ENCODE data around the gene NR2E1.
A peak's percentile ranks its signal among the peaks of the same experiment; 100 is the strongest.

The NR2E1 gene

DNA sequence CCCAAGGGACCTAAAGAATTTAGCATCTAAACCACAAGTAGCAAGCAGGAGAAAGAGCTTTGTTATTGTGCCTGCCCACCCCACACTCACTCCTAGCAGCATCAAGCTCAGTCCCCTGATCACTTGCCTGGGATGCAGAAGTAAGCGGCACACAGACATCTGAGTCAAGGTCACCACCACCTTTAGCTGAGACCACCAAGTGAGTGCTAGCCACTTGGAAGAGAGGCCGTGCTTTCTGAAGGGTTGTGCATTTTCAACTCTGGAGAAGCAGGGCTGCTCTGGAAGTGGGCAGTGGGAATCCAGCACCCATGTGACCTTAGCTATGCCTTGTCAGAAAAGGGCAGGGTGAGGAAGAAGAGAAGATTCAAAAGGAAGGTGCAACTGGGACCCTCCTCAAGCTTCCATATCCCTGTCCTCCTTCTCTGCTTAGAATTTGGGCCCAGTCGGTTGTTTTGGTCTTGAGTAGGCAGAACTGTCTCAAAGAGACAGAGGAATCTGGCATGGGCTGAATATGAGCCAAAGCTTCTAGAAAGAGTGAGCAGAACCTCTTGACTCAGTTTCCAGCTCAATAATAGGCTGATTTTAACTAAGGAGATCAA is 6.2 kb downstream of the NR2E1 start:
- DNase-seq: no peak

DNA sequence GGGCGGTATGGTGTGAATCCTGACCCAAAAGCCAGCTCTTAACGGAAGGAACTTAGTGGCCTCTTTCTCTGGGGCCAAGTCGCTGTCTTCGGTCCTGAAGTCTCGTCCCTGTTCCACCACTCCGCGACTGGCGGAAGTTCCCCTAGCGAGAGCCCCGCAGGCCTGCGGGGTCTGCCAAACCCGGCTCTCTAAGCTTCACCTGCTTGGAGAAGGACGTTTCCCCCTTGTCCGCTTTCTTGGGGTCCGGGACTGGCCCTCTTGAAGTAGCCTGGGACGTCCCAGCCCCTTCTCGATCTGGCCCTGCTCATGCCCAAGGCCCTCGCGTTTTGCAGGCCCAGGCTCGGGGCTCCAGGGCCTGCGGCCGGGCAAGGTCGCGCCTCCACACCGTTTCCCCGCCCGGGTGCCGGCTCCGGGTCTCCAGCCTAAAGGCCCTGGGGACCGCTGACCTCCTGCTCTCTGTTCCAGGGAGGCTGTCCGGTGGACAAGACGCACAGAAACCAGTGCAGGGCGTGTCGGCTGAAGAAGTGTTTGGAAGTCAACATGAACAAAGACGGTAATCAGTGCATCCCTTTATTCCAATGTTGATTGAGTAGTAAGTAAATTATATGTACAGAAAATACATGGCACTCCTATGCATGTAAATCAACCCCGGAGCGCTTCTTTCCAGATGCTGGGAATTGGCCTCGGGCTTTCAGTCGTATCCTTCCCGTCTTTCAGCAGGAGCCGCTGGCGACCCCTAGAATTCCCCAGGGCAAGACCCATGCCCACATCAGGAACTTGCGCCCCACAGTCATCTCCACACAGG is 8.8 kb downstream of the NR2E1 start:
- no peak for DNase-seq

DNA sequence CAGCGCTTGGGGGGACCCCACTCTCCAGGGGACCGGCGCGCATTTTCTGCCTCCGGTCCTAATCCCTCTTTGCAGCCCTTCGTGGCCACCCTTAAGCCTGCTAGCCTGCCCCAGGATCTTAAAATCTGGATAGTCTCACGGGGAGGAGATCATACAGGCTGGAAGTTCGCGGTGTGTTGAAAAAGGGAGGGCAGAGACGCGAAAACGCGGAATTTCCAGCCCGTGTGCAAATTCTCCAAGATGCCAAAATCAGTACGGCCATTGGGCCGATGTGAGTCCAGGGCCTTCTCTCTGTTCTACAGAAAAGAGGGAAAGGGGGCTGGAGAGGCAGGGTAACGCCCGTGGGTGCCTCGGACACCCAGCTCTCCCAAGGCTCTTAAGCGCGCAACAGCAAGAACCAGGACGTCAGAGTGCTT is 9.4 kb downstream of the NR2E1 start:
- DNase-seq: no peak

DNA sequence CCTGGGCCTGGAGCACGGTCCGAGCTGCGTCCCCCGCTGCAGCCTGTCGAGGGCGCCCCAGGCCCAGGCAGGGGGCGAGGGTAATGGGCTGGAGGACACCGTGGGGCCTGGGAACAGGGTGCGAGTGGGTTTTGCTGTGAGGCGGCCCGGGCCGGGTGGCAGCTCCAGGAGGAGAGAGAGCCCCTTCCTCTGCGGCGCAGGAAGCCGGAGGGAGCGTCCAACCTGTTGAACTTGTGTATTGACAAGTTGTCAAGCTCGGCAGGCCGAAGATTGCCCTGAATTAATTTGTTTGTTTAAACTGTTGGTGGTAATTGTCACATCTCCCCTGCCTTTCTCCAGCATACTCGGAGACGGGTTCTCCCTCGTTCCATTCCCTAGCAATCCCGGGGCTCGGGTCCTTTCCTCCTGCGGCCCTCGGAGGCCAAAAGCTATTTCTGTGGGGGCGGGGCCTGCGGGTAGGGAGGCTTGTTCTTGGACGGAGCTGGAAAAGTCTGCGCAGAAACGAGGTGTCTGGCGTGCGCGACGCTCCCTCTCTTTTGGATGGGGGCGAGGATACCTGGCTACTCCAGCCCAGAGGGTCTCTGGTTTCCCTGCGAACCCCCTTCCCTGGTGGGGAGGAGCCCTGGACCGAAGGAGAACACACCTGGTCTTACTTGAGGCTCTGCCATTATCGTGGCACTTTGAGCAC is 9.9 kb downstream of the NR2E1 start:
- peak; percentile 60 for DNase-seq

DNA sequence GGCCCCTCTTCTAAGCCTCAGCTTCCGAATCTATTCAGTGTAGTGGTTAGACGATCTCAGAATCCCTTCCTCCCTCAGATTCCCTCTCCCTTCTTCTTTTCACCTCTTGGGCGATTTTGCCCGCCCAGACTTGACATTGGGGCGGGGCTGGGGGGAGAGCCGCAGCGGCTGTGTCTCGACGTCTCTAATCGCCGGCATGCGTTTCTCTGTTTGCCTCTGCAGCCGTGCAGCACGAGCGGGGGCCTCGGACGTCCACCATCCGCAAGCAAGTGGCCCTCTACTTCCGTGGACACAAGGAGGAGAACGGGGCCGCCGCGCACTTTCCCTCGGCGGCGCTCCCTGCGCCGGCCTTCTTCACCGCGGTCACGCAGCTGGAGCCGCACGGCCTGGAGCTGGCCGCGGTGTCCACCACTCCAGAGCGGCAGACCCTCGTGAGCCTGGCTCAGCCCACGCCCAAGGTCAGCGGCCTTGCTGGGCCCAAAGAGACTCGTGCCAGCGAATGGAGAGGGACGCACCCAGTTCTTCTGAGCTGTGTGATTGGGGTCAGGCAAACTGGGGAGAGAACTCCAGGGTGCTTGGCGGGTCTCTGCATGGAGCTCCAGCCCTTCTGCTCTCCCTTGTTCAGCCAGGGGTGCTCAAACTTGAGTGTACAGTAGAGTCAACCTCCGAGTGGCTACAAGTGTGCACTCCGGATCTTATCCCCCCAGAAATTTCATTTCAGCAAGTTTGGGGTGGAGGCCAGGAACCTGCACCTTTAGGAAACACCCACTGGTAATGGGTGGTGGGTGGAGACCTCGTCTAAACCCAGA is 10.7 kb downstream of the NR2E1 start:
- peak; percentile 32 for DNase-seq

DNA sequence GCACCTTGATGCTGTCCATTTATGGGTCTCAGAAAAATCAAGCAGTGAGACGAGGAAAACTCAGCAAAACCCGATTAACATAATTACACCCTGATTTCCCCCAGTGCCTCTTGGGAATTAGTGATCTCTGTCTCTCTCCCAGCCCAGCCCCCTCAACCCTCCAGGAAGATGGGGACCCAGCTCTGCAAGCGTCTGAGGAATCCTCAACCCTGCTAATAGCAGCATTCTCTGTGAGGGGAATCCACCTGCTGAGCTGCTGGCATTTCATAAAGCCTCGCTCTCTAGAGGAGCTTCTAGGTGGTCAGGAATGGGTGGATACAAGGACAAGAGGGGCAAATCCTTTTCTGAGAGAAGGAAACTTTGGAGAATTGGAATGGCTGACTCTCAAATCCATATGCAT is 13.9 kb downstream of the NR2E1 start:
- peak; percentile 54 for DNase-seq

DNA sequence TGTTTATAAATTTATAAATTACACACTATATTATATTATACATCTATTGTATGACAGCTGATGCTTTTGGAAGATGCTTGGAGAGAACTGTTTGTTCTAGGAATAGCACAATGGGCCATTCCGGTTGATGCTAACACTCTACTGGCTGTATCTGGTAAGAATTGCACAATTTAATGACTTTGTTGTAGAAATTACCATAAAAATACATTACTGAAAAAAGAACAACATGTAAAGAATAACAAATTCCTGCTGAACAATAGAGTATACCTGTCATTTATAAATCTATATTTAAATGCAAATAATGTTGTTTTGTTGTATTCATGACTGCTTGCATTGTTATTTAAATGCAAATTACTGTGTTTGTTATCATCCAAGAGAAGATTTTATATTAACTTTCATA is 14.4 kb downstream of the NR2E1 start:
- DNase-seq: no peak

DNA sequence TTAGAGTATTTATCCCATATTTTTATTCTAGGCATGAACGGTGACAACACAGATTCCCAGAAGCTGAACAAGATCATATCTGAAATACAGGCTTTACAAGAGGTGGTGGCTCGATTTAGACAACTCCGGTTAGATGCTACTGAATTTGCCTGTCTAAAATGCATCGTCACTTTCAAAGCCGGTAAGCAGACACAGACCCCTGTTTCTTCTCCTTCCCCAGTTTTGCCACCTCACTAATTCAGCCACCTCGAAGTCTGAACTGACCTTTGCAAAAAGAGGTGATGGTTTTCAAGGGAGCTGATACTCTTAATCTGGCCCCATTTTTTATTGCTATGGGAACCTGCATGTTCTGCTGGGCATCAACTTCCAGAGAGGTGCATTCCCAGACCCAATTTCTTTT is 15.0 kb downstream of the NR2E1 start:
- DNase-seq: no peak

DNA sequence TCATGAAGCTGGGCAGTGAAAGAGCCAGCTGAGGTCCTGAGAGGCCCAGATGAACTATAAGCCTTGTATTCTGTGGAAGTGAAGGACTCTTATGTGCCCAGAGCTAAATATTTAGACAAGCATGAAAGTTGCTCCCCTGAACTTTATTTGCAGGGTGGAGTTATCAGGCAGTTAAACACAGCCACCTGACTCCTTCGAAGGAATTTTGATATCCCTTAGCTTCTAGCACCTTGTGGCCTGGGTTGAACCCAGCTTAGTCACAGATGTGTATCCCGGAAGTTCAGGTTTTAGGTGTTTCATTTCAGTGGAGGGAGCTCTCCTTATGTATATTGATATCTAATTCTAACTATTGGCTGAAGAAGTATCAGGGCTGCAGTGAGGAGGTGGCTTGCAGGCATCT is 20.4 kb downstream of the NR2E1 start:
- DNase-seq: no peak

DNA sequence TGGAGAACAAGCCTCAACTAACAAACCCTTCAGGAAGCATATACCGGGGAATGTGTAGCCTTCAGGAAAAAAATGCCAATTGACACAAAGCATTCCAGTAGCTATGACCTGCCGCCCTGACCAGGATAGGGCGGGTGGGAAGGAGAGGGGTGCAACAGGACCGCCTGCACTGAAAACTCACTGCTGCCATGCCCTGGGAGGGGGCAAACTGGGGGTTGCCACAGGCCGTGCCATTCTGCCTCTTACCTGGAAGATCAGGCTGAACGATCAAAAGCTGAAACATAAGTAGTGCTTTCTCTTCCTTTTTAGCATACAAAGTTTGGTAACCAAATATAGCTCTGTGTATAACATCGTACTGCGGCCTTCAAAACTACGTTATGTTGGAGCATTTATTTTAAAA is 21.7 kb downstream of the NR2E1 start:
- DNase-seq: no peak

DNA sequence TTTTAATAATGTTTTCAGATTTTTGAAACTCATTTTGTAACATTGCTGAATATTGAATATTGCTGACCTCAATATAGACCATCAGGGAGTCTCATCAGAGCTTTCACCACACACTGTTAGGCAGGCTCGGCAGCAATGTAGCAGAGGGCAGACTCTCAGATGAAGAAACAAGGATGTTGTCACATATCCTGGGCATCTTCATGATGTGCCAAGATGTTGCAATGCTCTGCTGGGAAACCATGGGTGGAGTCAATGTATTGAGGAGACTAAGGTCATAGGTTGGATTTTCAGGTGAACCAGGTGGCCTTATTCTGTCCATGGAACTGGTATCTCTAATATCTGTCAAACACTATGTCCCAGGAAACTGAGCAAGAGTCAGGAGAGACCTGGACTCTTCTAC is 27.3 kb downstream of the NR2E1 start:
- DNase-seq: no peak

DNA sequence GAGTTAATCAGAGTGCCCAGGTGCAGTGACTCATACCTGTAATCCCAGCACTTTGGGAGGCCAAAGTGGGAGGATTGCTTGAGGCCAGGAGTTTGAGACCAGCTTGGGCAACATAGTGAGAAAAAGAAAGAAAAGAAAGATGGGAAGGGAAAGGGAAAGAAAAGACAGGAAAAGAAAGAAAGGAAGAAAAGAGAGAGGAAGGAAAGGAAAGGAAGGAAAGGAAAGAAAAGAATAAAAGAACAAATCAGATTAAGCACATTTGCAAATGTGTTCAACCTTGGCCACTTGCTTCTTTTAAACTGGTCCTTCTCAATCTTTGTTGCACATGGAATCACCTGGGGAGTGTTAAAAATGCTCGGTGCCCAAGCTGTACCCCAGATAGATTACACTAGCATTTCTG is 28.0 kb downstream of the NR2E1 start:
- DNase-seq: no peak

DNA sequence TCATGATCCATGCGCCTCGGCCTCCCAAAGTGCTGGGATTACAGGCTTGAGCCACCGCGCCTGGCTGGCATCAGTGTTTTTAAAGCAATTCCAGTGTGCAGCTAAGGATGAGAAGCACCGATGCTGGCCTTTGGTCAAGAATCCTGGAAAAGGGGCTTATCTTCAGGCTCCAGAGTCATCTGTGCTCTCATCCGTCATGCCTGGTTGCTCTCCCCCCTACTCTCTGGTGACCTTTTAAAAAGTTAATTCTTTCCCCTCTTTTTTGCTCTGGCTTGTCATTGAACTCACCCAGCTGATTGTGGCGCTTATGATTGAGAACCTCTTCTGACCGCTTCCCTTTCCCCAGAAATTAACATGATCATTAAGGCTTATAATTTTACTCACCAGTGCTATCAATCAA is 28.7 kb downstream of the NR2E1 start:
- DNase-seq: peak; percentile 29

DNA sequence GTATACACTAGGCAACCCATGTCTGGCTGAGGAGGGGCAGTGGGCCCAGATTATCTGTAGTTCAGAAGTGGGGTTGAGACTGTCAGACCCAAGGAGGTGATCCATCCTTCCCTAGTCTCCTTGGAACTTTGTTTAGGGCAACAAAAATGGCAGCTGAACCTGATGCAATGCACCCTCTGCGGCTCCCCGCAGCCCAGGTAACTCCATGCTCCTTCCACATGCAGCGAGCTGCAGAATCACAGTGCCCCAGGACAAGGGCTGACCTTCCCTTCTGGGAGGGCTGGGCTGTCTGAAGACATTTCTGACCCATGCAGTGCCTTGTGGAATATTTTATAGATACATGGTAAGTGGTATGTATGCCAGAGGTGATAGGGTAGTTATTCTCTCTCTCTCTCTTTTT is 29.4 kb downstream of the NR2E1 start:
- no peak for DNase-seq

DNA sequence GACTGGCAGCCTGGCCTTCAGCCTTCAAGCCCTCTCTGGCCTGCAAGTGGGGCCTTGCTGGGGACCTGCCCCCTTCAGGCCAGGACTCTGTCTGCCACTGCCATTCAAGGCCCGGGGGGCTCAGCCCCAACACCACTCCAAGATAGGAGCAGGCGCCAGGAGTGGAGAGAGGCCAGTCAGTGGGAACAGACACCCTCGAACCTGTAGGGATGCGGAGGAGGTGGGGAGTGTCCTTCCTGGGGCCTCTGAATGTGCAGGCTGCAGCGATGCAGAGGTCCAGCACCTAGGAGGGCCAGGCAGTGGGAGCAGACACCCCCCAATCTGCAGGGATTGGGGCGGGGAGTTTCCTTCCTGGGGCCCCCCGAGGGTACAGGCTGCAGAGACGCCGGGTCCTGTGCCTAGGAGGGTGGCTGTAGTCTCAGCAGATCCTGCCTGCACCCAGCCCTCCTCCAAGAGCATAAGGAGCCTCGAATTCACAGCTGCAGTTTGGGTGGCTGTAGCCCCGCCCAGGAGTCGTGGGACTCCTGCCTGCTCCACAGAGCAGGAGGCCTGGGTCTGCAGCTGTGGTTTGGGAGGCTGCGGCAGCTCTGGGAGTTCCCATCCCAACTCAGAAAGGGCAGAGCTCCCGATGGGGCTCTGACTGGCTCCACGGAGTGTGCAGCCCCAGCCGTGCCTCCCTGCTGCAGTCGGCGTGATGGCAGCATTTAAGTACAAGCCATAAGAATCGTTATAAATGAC is 33.1 kb downstream of the NR2E1 start:
- DNase-seq: no peak

DNA sequence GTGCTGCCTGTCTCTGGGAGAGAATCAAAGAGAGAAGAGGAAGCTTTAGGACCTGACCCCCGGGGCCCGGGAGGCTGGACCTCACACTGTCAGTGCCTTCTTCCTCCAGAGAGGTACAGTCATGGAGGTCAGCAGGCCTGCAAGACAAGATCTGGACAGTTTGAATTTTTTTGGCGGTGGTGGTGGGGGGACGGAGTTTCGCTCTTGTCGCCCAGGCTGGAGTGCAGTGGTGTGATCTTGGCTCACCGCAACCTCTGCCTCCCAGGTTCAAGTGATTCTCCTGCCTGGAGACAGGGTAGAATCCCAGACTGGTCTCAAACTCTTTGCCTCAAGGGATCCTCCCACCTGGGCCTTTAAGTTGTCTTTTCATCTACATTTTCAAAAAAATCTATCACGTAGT is 34.4 kb downstream of the NR2E1 start:
- no peak for DNase-seq

DNA sequence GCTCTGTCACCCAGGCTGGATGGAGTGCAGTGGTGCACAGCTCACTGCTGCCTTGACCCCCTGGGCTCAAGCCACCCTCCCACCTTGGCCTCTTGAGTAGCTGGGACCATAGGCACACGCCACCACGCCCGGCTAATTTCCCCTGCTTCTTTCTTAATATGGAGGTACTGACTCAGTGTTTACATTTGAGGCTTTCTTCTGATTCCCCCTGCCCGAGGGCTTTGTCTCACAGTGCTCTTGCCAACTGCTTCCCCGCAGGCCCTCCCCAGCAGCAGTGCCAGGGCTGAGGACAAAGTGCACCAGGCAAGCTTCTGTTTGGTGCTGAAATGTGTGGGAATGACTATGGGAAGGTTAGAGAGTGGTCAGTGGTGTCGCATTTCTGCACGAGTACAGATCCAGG is 34.8 kb downstream of the NR2E1 start:
- no peak for DNase-seq

DNA sequence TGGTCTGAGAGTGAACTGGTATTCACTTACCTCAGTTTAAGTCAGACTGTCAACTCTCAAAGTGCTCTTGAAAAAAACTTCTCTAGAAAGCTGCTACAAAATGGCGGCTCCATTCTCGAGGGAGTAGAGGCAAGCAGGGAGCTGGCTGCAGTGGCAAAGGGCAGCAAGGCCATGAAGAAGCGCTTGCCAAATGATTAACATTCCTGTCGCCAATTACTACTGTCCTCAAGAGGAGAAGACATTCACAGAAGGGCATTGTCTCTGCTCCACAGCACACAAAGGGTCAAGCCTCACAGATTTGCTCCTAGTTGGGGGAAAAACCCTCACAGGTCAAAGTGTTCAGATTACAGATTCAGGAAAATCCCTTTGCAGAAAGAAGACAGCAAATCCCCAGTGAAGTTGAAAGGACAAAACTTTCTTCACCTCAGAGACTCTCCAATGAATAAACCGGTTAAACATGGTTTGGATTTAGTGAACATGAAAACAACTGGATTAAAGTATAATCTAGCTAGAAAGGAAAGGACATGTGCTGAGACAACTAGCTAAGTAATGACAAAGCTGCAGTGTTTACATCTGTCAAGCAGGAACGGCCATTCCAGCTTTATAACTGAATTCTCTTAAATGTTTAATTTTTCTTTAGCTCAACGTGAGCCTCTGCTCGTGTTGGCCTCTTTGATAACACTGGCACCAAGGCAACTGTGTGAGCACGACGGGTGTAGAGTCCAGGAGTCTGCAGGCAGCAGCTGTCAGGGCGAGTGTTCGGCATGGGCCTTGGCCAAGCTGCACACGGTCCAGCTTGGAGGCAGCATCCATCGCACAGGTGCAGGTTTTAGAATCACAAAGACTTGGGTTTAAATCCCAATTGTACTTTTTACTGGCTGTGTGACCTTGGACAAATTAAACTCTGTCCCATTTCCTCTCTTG is 37.6 kb downstream of the NR2E1 start:
- DNase-seq: peak; percentile 36

DNA sequence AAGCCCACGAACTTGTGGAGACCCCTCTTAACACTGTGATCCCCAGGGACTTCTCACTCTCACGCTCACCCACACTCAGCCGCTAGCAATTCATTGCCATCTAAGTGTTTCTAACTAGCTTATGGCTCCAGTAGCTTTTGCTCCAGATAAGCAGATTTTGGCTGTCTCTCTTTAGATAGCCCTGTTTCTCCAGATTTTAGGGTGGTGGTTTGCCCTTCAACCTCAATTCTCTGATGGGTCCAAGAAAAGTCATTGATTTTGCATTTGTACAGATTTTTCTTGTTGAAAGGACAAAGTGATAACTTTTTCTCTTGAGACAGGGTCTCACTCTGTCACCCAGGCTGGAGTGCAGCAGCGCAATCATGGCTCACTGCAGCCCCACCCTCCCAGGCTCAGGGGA is 41.2 kb downstream of the NR2E1 start:
- DNase-seq: no peak

DNA sequence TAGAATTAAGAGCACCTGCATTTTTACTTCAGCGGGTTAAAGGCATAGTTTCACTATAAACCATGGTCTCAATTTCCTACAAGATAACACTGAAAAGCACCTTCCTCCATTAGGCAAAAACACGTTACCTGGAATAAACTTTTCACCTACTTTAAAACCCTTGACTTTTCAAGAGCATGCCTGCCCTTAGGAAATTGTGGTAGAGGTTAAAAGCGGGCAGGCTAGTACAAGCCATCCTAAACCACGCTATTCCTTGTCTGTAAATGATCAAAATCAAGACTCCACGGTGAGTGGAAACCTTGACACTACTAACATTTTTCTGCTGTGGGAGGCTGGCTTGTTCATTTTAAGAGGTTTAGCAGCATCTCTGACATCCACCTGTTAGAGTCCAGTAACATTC is 43.9 kb downstream of the NR2E1 start:
- no peak for DNase-seq

DNA sequence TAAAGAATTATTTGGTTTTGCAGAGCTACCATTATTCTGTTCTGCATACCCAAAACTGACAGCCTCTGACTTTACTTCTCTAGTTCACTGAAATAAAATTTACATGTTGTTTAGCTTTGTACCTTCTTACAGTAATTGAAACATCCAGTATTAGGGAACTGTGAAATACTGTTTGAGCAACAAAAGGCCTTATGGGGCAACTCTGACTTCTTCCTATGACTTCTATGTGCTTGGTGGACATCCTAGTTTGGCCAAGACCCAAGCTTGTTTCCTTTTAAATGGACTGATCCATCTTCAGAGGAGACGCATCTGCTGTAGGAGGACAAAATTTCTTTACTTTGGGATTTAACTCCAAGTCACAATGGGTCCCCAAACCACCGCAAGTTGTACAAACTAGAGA is 44.7 kb downstream of the NR2E1 start:
- DNase-seq: no peak

DNA sequence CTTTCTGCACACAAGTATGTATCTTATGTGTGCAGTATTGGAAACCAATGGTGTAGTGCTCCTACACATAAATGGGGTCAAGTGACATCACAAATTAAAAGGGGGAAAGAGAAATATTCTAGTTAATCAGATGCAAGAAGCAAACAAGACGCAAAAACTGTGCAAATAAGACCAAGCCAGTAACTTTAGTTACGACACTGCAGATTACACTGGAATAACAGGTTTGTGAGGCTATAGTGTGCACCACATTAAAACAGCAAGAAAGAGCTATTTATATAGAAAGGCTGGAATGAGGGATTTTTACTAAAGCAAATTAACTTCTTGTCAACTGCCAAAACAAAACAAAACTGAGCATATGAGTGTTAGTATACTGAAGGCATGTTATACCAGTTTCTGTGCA is 45.8 kb downstream of the NR2E1 start:
- no peak for DNase-seq
